GM18499 (cell line): ENCODE data around the gene ART1.

ENCODE experiments used
- ATAC-seq: cut with Tn5 transposase; IDR thresholded peaks from one replicate; pipeline ENCODE4 v1.9.1; 2021; ENCODE audit warnings: moderate number of reproducible peaks; ENCODE audit not compliant: insufficient read depth, unreplicated experiment

ART1 gene

GRCh38 chr11:3707176-3707575 is 62.2 kb downstream of the ART1 start:
- ATAC-seq, result no peak

- no peak for ATAC-seq
These were observed 65.0 kb downstream of the ART1 start for GRCh38 chr11:3709977-3710376.

- no peak for ATAC-seq
These were observed 65.7 kb downstream of the ART1 start for GRCh38 chr11:3710485-3711259.

- ATAC-seq, result no peak
These were observed 67.3 kb downstream of the ART1 start for GRCh38 chr11:3712274-3712673.
